Measurements from ENCODE around the gene ADAMTS1.

Gene ADAMTS1

DNA sequence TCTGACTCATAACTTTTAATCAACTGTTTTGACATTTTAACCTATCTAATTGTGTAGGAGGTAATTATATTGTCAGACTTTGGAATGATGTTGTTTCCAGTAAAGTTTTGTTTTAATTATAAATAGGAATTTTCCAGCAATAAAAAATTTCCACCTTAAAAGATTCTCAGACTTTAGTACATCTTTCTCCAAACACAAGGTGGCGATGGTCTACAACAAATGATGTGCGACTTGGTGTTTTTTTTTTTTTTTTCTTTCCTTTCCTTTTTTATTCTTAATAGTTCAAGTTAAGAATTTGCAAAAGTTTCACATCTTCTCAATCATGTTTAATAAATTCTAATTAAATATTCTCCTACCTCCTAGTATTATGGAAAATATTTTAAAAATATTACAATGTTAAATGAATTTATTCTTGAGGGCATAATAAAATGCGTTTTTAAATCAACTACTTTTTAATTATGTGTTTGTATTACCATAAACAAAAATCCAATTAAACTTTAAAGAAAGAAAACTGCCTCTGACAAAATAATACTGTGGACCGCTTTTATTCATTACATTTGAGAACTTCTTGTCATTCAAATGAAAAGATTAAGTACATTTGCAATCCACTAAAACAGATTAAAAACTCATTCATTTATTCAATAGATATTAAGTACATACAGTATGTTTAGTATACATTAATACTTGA, 4.4 kb upstream of the ADAMTS1 start:
- Histone ChIP-seq H3K36me3 (no peaks in the 10 kb centered on the region), H3K27me3 (peaks cover 65% of the 10 kb centered on the region), H3K27ac (no peak overlapping the region), H3K4me3 (ENCODE audit: low read depth in 1 of 2, low read length in 1 of 2) (no peak overlapping the region), H3K4me1 (ENCODE audit: control insufficient read depth in 1 of 2, insufficient read depth in 1 of 2, low read depth in 1 of 2, low read length in 1 of 2) (peaks cover 21 to 22% of the 10 kb centered on the region in 2 experiments), H3K9me3 (no peaks in the 10 kb centered on the region)
- TF ChIP-seq, protein P1, sequence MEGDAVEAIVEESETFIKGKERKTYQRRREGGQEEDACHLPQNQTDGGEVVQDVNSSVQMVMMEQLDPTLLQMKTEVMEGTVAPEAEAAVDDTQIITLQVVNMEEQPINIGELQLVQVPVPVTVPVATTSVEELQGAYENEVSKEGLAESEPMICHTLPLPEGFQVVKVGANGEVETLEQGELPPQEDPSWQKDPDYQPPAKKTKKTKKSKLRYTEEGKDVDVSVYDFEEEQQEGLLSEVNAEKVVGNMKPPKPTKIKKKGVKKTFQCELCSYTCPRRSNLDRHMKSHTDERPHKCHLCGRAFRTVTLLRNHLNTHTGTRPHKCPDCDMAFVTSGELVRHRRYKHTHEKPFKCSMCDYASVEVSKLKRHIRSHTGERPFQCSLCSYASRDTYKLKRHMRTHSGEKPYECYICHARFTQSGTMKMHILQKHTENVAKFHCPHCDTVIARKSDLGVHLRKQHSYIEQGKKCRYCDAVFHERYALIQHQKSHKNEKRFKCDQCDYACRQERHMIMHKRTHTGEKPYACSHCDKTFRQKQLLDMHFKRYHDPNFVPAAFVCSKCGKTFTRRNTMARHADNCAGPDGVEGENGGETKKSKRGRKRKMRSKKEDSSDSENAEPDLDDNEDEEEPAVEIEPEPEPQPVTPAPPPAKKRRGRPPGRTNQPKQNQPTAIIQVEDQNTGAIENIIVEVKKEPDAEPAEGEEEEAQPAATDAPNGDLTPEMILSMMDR (IDR thresholded peaks at IDR 0.05) = no peak

DNA sequence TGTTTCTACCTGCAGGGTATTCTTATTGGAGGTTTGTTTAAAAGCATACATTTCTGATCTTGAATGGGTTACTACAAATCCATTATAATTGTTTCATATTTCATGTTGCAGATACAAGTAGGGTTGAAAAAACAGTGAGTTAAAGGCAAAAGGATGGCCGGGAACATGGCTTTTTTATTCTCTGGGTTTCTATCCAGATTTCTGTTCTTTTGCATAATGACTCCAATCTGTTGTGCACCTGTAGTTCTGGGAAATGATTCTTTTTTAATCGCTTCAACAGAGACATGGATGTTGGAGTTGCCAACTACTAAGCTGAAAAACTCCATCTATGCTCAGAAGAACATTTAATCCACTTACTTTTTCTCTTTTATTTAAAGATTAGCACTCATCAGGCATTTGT, 2.7 kb upstream of the ADAMTS1 start:
- TF ChIP-seq, protein P1 (IDR thresholded peaks at IDR 0.05) = no peak
- H3K4me3 ChIP-seq (ENCODE audit: low read depth in 1 of 2, low read length in 1 of 2) = no peak overlapping the region
- no peaks in the 10 kb centered on the region for H3K36me3 ChIP-seq
- H3K9me3 ChIP-seq = no peaks in the 10 kb centered on the region
- H3K27ac ChIP-seq = no peak overlapping the region
- H3K27me3 ChIP-seq = peaks cover 82% of the 10 kb centered on the region
- H3K4me1 ChIP-seq (ENCODE audit: control insufficient read depth in 1 of 2, insufficient read depth in 1 of 2, low read depth in 1 of 2, low read length in 1 of 2) = peaks cover 32 to 37% of the 10 kb centered on the region in 2 experiments

DNA sequence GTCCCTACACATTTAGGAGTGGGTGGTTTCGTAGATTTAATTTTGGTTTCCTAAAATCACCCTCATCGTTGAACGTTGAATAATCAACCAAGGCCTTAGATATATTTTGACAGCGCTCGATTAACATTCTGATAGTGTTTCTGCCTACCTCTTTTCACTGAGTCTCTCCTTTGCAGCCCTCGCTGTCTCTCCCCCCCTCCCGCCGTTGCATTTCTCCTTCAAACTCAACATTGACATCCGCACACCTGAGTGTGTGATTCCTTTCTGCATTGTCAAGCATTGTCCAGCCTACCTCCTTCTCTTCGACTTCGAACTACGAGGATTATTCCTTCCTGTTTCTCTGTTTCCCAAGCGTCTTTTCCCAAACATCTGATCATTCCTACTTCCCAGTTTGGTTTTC, 1.8 kb upstream of the ADAMTS1 start:
- Histone ChIP-seq H3K27ac (no peak overlapping the region), H3K4me3 (ENCODE audit: low read depth in 1 of 2, low read length in 1 of 2) (no peak overlapping the region), H3K36me3 (no peaks in the 10 kb centered on the region), H3K4me1 (ENCODE audit: control insufficient read depth in 1 of 2, insufficient read depth in 1 of 2, low read depth in 1 of 2, low read length in 1 of 2) (peaks cover 32 to 38% of the 10 kb centered on the region in 2 experiments), H3K9me3 (no peaks in the 10 kb centered on the region), H3K27me3 (peaks cover 91% of the 10 kb centered on the region)
- TF ChIP-seq, protein P1 (IDR thresholded peaks at IDR 0.05) = no peak

DNA sequence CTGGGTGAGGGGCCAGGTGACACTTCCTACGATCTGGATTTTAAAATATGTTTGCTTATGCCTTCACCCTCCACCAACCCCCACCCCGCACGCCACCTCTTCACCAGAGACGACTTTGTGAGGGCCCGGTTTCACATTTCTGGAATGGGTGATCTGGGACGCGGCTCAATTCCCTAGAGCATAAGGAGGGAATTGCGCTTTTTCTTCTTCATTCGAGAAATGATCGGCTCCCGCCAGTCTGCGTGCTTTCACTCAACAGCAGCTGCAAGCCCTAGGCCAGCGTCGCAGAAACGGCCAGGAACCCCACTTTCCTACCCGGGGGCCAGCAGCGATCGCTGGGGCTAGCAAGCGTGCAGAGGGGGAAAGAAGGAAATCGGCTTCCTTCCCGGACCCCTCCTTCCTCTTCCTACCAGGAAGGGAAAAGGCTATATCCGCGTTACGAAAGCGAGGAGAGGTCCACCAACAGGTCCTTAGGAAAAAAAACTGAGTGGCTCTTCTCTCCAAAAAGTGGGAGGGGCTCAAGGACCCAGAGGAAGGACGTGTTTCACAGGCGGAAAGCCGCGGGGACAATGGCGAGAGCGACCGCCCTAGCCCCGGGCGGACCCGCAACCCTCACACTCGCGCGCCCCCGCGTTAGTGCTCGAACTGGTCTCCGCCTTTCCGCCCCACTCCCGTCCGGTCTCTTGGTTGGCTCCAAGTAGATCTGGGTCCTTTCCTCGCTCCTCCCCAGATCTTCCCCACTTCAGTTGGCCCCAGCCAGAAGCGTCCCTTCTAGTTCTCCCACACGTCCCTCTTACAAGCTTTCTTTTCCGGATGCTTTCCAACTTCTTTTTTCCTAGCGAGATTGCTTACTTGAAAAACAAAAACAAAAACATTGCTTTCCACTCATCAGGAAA, 1.1 kb upstream of the ADAMTS1 start:
- no peaks in the 10 kb centered on the region for H3K36me3 ChIP-seq
- TF ChIP-seq, protein P1 (IDR thresholded peaks at IDR 0.05) = no peak
- peaks cover 32 to 38% of the 10 kb centered on the region in 2 experiments for H3K4me1 ChIP-seq (ENCODE audit: control insufficient read depth in 1 of 2, insufficient read depth in 1 of 2, low read depth in 1 of 2, low read length in 1 of 2)
- no peak overlapping the region for H3K27ac ChIP-seq
- H3K9me3 ChIP-seq = no peaks in the 10 kb centered on the region
- H3K4me3 ChIP-seq (ENCODE audit: low read depth in 1 of 2, low read length in 1 of 2) = peak overlapping the region in 1 of 2 experiments; percentile 46
- peaks cover 94% of the 10 kb centered on the region for H3K27me3 ChIP-seq

DNA sequence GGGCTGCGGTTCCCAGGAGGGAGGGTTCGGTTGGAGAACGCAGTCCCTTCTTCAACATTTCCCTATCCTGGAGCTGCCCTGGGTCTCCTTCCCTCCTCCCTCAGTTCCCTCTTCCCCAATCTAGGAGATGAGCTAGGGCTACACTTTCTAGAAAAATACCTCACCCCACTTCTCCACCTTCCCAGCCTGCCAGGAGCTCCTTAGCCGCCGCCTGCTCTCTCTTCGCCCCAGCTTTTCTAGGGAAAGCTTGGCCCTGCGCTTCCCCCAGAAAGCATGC, 488 bp upstream of the ADAMTS1 start:
- Histone ChIP-seq H3K27ac (no peak overlapping the region), H3K4me1 (ENCODE audit: control insufficient read depth in 1 of 2, insufficient read depth in 1 of 2, low read depth in 1 of 2, low read length in 1 of 2) (peaks cover 32 to 38% of the 10 kb centered on the region in 2 experiments), H3K9me3 (no peaks in the 10 kb centered on the region), H3K36me3 (no peaks in the 10 kb centered on the region), H3K4me3 (ENCODE audit: low read depth in 1 of 2, low read length in 1 of 2) (peak overlapping the region in 1 of 2 experiments; percentile 46), H3K27me3 (peaks cover 95% of the 10 kb centered on the region)
- TF ChIP-seq, protein P1 (IDR thresholded peaks at IDR 0.05) = no peak
